Kidney epithelial cell (primary cell): ENCODE measurements around the gene STYXL2. TPM values are rescaled to one million over a fixed set of nuclear protein-coding genes. Genes with fewer than 3 reads are reported as not detected.
A peak's percentile ranks its signal among the peaks of the same experiment; 100 is the strongest.

Experiments
- DNase-seq: peaks from one replicate; pipeline ENCODE4 v3.0.0-alpha.2; 2010; ENCODE audit warnings: low read depth
- H3K27me3 ChIP-seq: 2 replicates; pipeline ENCODE4 v1.6.0; 2011; ENCODE audit warnings: low read length; ENCODE audit not compliant: control insufficient read depth, insufficient read depth
- H3K36me3 ChIP-seq: 2 replicates; pipeline ENCODE4 v1.5.1; 2011; ENCODE audit warnings: low read length; ENCODE audit not compliant: control insufficient read depth, insufficient read depth
- H3K4me3 ChIP-seq: 2 replicates; pipeline ENCODE4 v1.5.1; 2011; ENCODE audit warnings: low read depth, mild to moderate bottlenecking, control low read depth, low read length
- CTCF ChIP-seq: IDR thresholded peaks from 2 replicates; pipeline ENCODE4 v1.5.1; 2011; ENCODE audit warnings: mild to moderate bottlenecking, moderate library complexity, low read length, control low read depth, inconsistent platforms; ENCODE audit not compliant: insufficient read depth, poor library complexity, severe bottlenecking
- total RNA-seq: library from RNA; depleted of rRNA; stranded (reverse); fragments of >200 nt; gene quantifications from 2 replicates; pipeline ENCODE4 v1.2.3, GENCODE V29; 2015

STYXL2 gene
- total RNA-seq, 1 donor from 2014 or later: not detected

- Histone ChIP-seq H3K4me3 (no peak overlapping the region), H3K36me3 (no peaks in the 10 kb centered on the region), H3K27me3 (no peaks in the 10 kb centered on the region)
- DNase-seq: no peak
- no peak for TF ChIP-seq CTCF
Measured at GRCh38 chr1:167056529-167057231, 37.2 kb upstream of the STYXL2 start.

- no peak for DNase-seq
- H3K4me3 ChIP-seq: no peak overlapping the region
- no peaks in the 10 kb centered on the region for H3K27me3 ChIP-seq
- no peaks in the 10 kb centered on the region for H3K36me3 ChIP-seq
- peak; percentile 86 for TF ChIP-seq CTCF
Measured at GRCh38 chr1:167057241-167057688, 36.6 kb upstream of the STYXL2 start.

GRCh38 chr1:167059045-167059808 lies 34.6 kb upstream of the STYXL2 start:
- H3K4me3 ChIP-seq: no peak overlapping the region
- no peaks in the 10 kb centered on the region for H3K36me3 ChIP-seq
- no peaks in the 10 kb centered on the region for H3K27me3 ChIP-seq
- peak; percentile 92 for TF ChIP-seq CTCF
- DNase-seq: no peak

- Histone ChIP-seq H3K36me3 (no peaks in the 10 kb centered on the region), H3K27me3 (no peaks in the 10 kb centered on the region), H3K4me3 (no peak overlapping the region)
- no peak for TF ChIP-seq CTCF
- DNase-seq: no peak
Measured at GRCh38 chr1:167059809-167060107, 34.1 kb upstream of the STYXL2 start.

- TF ChIP-seq CTCF: peak; percentile 17
- no peaks in the 10 kb centered on the region for H3K36me3 ChIP-seq
- no peak overlapping the region for H3K4me3 ChIP-seq
- no peak for DNase-seq
- H3K27me3 ChIP-seq: no peaks in the 10 kb centered on the region
Measured at GRCh38 chr1:167060141-167061072, 33.5 kb upstream of the STYXL2 start.
